H9 (cell line): ENCODE measurements around the gene ADAM23. TPM values are rescaled to one million over a fixed set of nuclear protein-coding genes. Genes with fewer than 3 reads are reported as not detected.

Experiments used
- DNase-seq: peaks from one replicate; pipeline ENCODE4 v3.0.0-alpha.2; 2017
- H2AFZ ChIP-seq: one replicate; pipeline ENCODE4 v1.6.1; 2013; ENCODE audit warnings: mild to moderate bottlenecking, low read length, control low read depth, moderate library complexity
- H2AK5ac ChIP-seq: 2 replicates; pipeline ENCODE4 v1.6.1; 2013; ENCODE audit warnings: low read length, control low read depth, mixed read lengths; ENCODE audit not compliant: insufficient read length
- H2BK120ac ChIP-seq: one replicate; pipeline ENCODE4 v1.6.1; 2013; ENCODE audit warnings: low read depth, mild to moderate bottlenecking, low read length, control low read depth, inconsistent platforms; ENCODE audit not compliant: poor library complexity, severe bottlenecking
- H2BK12ac ChIP-seq: 2 replicates; pipeline ENCODE4 v1.6.1; 2013; ENCODE audit warnings: low read length, control low read depth, mixed read lengths, low read depth; ENCODE audit not compliant: insufficient read length
- H2BK15ac ChIP-seq: 2 replicates; pipeline ENCODE4 v1.6.1; 2013; ENCODE audit warnings: low read depth, low read length, control low read depth
- H2BK20ac ChIP-seq: one replicate; pipeline ENCODE4 v1.6.1; 2013; ENCODE audit warnings: low read depth, mild to moderate bottlenecking, low read length, control low read depth, inconsistent platforms; ENCODE audit not compliant: poor library complexity, severe bottlenecking
- H2BK5ac ChIP-seq: 2 replicates; pipeline ENCODE4 v1.6.1; 2013; ENCODE audit warnings: low read length, control low read depth, mixed read lengths; ENCODE audit not compliant: insufficient read length
- H3K14ac ChIP-seq: 2 replicates; pipeline ENCODE4 v1.6.1; 2013; ENCODE audit warnings: low read length, control low read depth; ENCODE audit not compliant: insufficient read depth
- H3K18ac ChIP-seq: 2 replicates; pipeline ENCODE4 v1.6.1; 2013; ENCODE audit warnings: low read depth, mild to moderate bottlenecking, mixed read lengths, low read length, control low read depth; ENCODE audit not compliant: insufficient read length
- H3K23ac ChIP-seq: 2 replicates; pipeline ENCODE4 v1.6.1; 2013; ENCODE audit warnings: low read length, control low read depth, mixed read lengths, low read depth; ENCODE audit not compliant: insufficient read length
- H3K23me2 ChIP-seq: 2 replicates; pipeline ENCODE4 v1.6.1; 2013; ENCODE audit warnings: low read depth, mild to moderate bottlenecking, mixed read lengths, low read length, control low read depth; ENCODE audit not compliant: insufficient read length, poor library complexity, severe bottlenecking
- H3K27ac ChIP-seq: 2 replicates; pipeline ENCODE4 v1.5.1; 2013; ENCODE audit warnings: low read length, control low read depth, mixed read lengths, low read depth; ENCODE audit not compliant: insufficient read length
- H3K27me3 ChIP-seq: 2 replicates; pipeline ENCODE4 v1.6.1; 2013; ENCODE audit warnings: low read length, control low read depth, inconsistent platforms; ENCODE audit not compliant: insufficient read depth
- H3K4ac ChIP-seq: 2 replicates; pipeline ENCODE4 v1.6.1; 2013; ENCODE audit warnings: low read depth, mild to moderate bottlenecking, control low read depth, inconsistent platforms, low read length, moderate library complexity
- H3K4me1 ChIP-seq: 2 replicates; pipeline ENCODE4 v1.6.1; 2013; ENCODE audit warnings: low read length, control low read depth, inconsistent platforms; ENCODE audit not compliant: insufficient read depth
- H3K4me2 ChIP-seq: 2 replicates; pipeline ENCODE4 v1.6.1; 2013; ENCODE audit warnings: low read length, control low read depth, mixed read lengths; ENCODE audit not compliant: insufficient read length, insufficient read depth
- H3K56ac ChIP-seq: 2 replicates; pipeline ENCODE4 v1.6.1; 2013; ENCODE audit warnings: low read depth, mild to moderate bottlenecking, mixed read lengths, low read length, control low read depth; ENCODE audit not compliant: insufficient read length
- H3K79me1 ChIP-seq: 2 replicates; pipeline ENCODE4 v1.6.1; 2013; ENCODE audit warnings: low read depth, mild to moderate bottlenecking, moderate library complexity, low read length, control low read depth, inconsistent platforms; ENCODE audit not compliant: insufficient read depth, poor library complexity, severe bottlenecking
- H3K79me2 ChIP-seq: 2 replicates; pipeline ENCODE4 v1.6.1; 2013; ENCODE audit warnings: low read length, control low read depth, inconsistent platforms; ENCODE audit not compliant: insufficient read depth
- H3K9ac ChIP-seq: 2 replicates; pipeline ENCODE4 v1.6.1; 2013; ENCODE audit warnings: low read length, control low read depth, mixed read lengths; ENCODE audit not compliant: insufficient read length; ENCODE audit errors: extremely low read depth
- H3K9me3 ChIP-seq: one replicate; pipeline ENCODE4 v1.6.1; 2013; ENCODE audit warnings: low read depth, low read length, inconsistent platforms; ENCODE audit not compliant: control insufficient read depth
- H3T11ph ChIP-seq: one replicate; pipeline ENCODE4 v1.6.1; 2013; ENCODE audit warnings: mild to moderate bottlenecking, low read length, control low read depth, inconsistent platforms
- H4K20me1 ChIP-seq: one replicate; pipeline ENCODE4 v1.6.1; 2013; ENCODE audit not compliant: control insufficient read depth, insufficient read length, insufficient read depth
- H4K5ac ChIP-seq: 2 replicates; pipeline ENCODE4 v1.6.1; 2013; ENCODE audit warnings: low read depth, mild to moderate bottlenecking, mixed read lengths, low read length, control low read depth; ENCODE audit not compliant: insufficient read length
- H4K8ac ChIP-seq: replicated peaks from 2 replicates; pipeline ENCODE4 v1.6.1; 2013; ENCODE audit warnings: low read length, control low read depth, mixed read lengths, low read depth; ENCODE audit not compliant: insufficient read length
- H4K91ac ChIP-seq: 2 replicates; pipeline ENCODE4 v1.6.1; 2013; ENCODE audit warnings: low read depth, mild to moderate bottlenecking, moderate library complexity, mixed read lengths, low read length, control low read depth; ENCODE audit not compliant: insufficient read length
- H3K27ac Mint-ChIP-seq, 3 experiments: 2 replicates in 2 of 3; 3 replicates in 1 of 3; pipeline ENCODE4 v1.8.0; 2020 to 2021; ENCODE audit warnings: mixed read lengths in 3 of 3, mild to moderate bottlenecking in 1 of 3, moderate library complexity in 1 of 3
- H3K27me3 Mint-ChIP-seq: 2 replicates; pipeline ENCODE4 v1.8.0; 2021; ENCODE audit warnings: low read depth, mild to moderate bottlenecking, moderate library complexity, mixed read lengths
- H3K36me3 Mint-ChIP-seq, 3 experiments: 2 replicates in 2 of 3; 3 replicates in 1 of 3; pipeline ENCODE4 v1.8.0; 2020 to 2021; ENCODE audit warnings: low read depth in 3 of 3, mixed read lengths in 3 of 3; ENCODE audit not compliant: insufficient read depth in 1 of 3
- H3K4me1 Mint-ChIP-seq, 2 experiments: 2 replicates each; pipeline ENCODE4 v1.8.0; 2020; ENCODE audit warnings: mixed read lengths in 2 of 2
- H3K4me3 Mint-ChIP-seq, 2 experiments: 2 replicates in 1 of 2; 3 replicates in 1 of 2; pipeline ENCODE4 v1.8.0; 2020 to 2021; ENCODE audit warnings: mild to moderate bottlenecking in 2 of 2, mixed read lengths in 2 of 2, moderate library complexity in 1 of 2
- H3K9me3 Mint-ChIP-seq, 2 experiments: 2 replicates in 1 of 2; 3 replicates in 1 of 2; pipeline ENCODE4 v1.8.0; 2020; ENCODE audit warnings: mild to moderate bottlenecking in 2 of 2, mixed read lengths in 2 of 2, moderate library complexity in 1 of 2
- CTCF ChIP-seq: fragments of 200-600 bp; sonication (generic); conservative IDR thresholded peaks from 3 replicates; pipeline ENCODE4 v1.8.0; 2021; ENCODE audit warnings: antibody characterized with exemption, mild to moderate bottlenecking
- WGBS: extraction: QIAGEN DNeasy Blood & Tissue Kit; methylation state at CpG from one replicate; pipeline ENCODE4 v1.1.7; 2013; ENCODE audit warnings: missing lambda C conversion rate, low lambda C conversion rate, mixed read lengths; ENCODE audit not compliant: insufficient read length; ENCODE audit errors: extremely low coverage; 5-methylcytosine and 5-hydroxymethylcytosine counted together
- total RNA-seq: library from RNA; stranded (reverse); gene quantifications from 2 replicates; pipeline ENCODE4 v1.2.1, GENCODE V29; 2021

Gene ADAM23
- total RNA-seq, 1 experiment from 2014 or later: 21.4 TPM

GRCh38 chr2:206616151-206616550 is 172.8 kb downstream of the ADAM23 start:
- H3K4me1 Mint-ChIP-seq: peaks cover 5 to 9% of the 10 kb centered on the region in 2 experiments
- H3K36me3 Mint-ChIP-seq: peaks cover 2 to 11% (median 7%) of the 10 kb centered on the region in 3 experiments; a peak in 5 of 7 replicates
- no peak for DNase-seq

More at GRCh38 chr2:206616151-206616550, 172.8 kb downstream of the ADAM23 start:
- no peak overlapping the region for H3K4me3 Mint-ChIP-seq
- WGBS: no CpG with 5 or more reads among the region's 2 CpGs
- no peak overlapping the region for H2BK20ac ChIP-seq
- no peak overlapping the region for H4K91ac ChIP-seq
- H3K4ac ChIP-seq: no peak overlapping the region
- H3K56ac ChIP-seq: no peak overlapping the region
- no peaks in the 10 kb centered on the region for H3K4me1 ChIP-seq
- H3K27ac Mint-ChIP-seq: peak overlapping the region in 1 of 3 experiments; percentile 28; a peak in 1 of 7 replicates
- H3K23me2 ChIP-seq: no peaks in the 10 kb centered on the region
- H3K14ac ChIP-seq: no peak overlapping the region
- TF ChIP-seq CTCF: no peak
- H3T11ph ChIP-seq: no peak overlapping the region
- no peak overlapping the region for H3K9ac ChIP-seq
- H2BK12ac ChIP-seq: no peak overlapping the region
- no peak overlapping the region for H4K5ac ChIP-seq
- H2BK15ac ChIP-seq: no peak overlapping the region
- no peak overlapping the region for H3K27ac ChIP-seq
- no peak overlapping the region for H2AFZ ChIP-seq
- H3K79me2 ChIP-seq: no peaks in the 10 kb centered on the region
- no peaks in the 10 kb centered on the region for H3K9me3 Mint-ChIP-seq
- H3K27me3 Mint-ChIP-seq: no peaks in the 10 kb centered on the region
- no peak overlapping the region for H3K18ac ChIP-seq
- no peaks in the 10 kb centered on the region for H4K20me1 ChIP-seq
- H2BK120ac ChIP-seq: no peak overlapping the region
- no peak overlapping the region for H2BK5ac ChIP-seq
- no peak overlapping the region for H4K8ac ChIP-seq
- no peak overlapping the region for H3K4me2 ChIP-seq
- no peak overlapping the region for H3K23ac ChIP-seq
- H2AK5ac ChIP-seq: no peak overlapping the region
- H3K79me1 ChIP-seq: no peaks in the 10 kb centered on the region
- H3K9me3 ChIP-seq: no peaks in the 10 kb centered on the region
- H3K27me3 ChIP-seq: no peaks in the 10 kb centered on the region
